ENCODE measurements around the gene TJP2.

Gene TJP2

GRCh38 chr9:69207503-69207902 is 33.4 kb downstream of the TJP2 start:
- H3K4me3 ChIP-seq (ENCODE audit: low read depth, low read length), result no peak overlapping the region
- TF ChIP-seq CTCF (IDR thresholded peaks at IDR 0.05; ENCODE audit: borderline replicate concordance, insufficient read depth, low read depth, low read length), result no peak

GRCh38 chr9:69211424-69212036 is 37.5 kb downstream of the TJP2 start:
- H3K4me3 ChIP-seq (ENCODE audit: low read depth, low read length), result no peak overlapping the region
- TF ChIP-seq CTCF (IDR thresholded peaks at IDR 0.05; ENCODE audit: borderline replicate concordance, insufficient read depth, low read depth, low read length), result no peak

- no peak overlapping the region for H3K4me3 ChIP-seq (ENCODE audit: low read depth, low read length)
- no peak for TF ChIP-seq CTCF (IDR thresholded peaks at IDR 0.05; ENCODE audit: borderline replicate concordance, insufficient read depth, low read depth, low read length)
These were observed 39.6 kb downstream of the TJP2 start for GRCh38 chr9:69213647-69214046.

GRCh38 chr9:69214939-69215338 is 40.9 kb downstream of the TJP2 start:
- no peak for TF ChIP-seq CTCF (IDR thresholded peaks at IDR 0.05; ENCODE audit: borderline replicate concordance, insufficient read depth, low read depth, low read length)
- no peak overlapping the region for H3K4me3 ChIP-seq (ENCODE audit: low read depth, low read length)

GRCh38 chr9:69215774-69216485 is 41.9 kb downstream of the TJP2 start:
- no peak overlapping the region for H3K4me3 ChIP-seq (ENCODE audit: low read depth, low read length)
- no peak for TF ChIP-seq CTCF (IDR thresholded peaks at IDR 0.05; ENCODE audit: borderline replicate concordance, insufficient read depth, low read depth, low read length)

- no peak for TF ChIP-seq CTCF (IDR thresholded peaks at IDR 0.05; ENCODE audit: borderline replicate concordance, insufficient read depth, low read depth, low read length)
- H3K4me3 ChIP-seq (ENCODE audit: low read depth, low read length), result no peak overlapping the region
These were observed 44.1 kb downstream of the TJP2 start for GRCh38 chr9:69218166-69218565.

- TF ChIP-seq CTCF (IDR thresholded peaks at IDR 0.05; ENCODE audit: borderline replicate concordance, insufficient read depth, low read depth, low read length), result no peak
These were observed 47.0 kb downstream of the TJP2 start for GRCh38 chr9:69221036-69221435.

More at GRCh38 chr9:69221036-69221435, 47.0 kb downstream of the TJP2 start:
- H3K4me3 ChIP-seq (ENCODE audit: low read depth, low read length), result no peak overlapping the region
